GM18907 (cell line): ENCODE data around the gene NOC3L.
"Not testable (repeated sequence)": the region's sequence is repeated elsewhere in the genome, so short reads cannot be mapped to it uniquely, and the experiment has no call there.

Experiments
- ATAC-seq: cut with Tn5 transposase; IDR thresholded peaks from one replicate; pipeline ENCODE4 v1.9.1; 2021; ENCODE audit warnings: mild to moderate bottlenecking, moderate library complexity; ENCODE audit not compliant: unreplicated experiment

NOC3L gene, protein sequence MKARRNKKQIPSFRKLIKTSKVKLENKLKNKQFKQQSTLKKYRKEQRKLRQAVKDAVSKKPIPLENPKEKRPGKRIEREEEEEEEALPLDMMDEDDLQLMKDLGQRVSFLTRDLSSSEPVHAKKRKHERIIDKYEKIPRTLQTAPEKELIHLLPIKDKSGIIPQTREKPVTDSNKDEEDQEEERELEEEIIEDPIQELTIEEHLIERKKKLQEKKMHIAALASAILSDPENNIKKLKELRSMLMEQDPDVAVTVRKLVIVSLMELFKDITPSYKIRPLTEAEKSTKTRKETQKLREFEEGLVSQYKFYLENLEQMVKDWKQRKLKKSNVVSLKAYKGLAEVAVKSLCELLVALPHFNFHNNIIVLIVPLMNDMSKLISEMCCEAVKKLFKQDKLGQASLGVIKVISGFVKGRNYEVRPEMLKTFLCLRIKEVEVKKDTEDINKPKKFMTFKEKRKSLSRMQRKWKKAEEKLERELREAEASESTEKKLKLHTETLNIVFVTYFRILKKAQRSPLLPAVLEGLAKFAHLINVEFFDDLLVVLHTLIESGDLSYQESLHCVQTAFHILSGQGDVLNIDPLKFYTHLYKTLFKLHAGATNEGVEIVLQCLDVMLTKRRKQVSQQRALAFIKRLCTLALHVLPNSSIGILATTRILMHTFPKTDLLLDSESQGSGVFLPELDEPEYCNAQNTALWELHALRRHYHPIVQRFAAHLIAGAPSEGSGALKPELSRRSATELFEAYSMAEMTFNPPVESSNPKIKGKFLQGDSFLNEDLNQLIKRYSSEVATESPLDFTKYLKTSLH

GRCh38 chr10:94362360-94363250 is at the start of gene NOC3L:
Gene NOC3L, minus strand, starts transcription at chr10:94362939. Its CDS starts 101 bp downstream, at chr10:94362838.
- peak; percentile 99 for ATAC-seq

- ATAC-seq = no peak
These were observed 49.7 kb upstream of the NOC3L start for GRCh38 chr10:94412449-94412848.

DNA sequence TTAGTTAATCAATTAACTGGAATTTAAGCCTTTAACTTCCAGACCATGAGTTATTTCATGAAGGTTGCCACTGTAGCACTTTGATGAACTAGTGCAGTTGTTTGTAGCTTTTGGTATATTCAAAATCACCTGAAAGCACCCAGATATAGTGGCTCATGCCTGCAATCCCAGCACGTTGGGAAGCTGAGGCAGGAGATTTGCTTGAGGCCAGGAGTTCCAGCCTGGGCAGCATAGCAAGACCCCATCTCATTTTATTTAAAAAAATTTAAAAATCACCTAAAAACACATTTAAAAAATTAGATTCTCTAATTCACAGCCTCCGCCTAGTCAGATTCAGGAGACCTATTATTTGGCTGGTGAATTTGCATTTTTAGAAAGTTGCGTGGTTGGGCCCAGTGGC is 48.6 kb upstream of the NOC3L start:
- ATAC-seq = no peak

- ATAC-seq = no peak
These were observed 46.4 kb upstream of the NOC3L start for GRCh38 chr10:94409021-94409657.

GRCh38 chr10:94407668-94408067 is 44.9 kb upstream of the NOC3L start:
- ATAC-seq = no peak

DNA sequence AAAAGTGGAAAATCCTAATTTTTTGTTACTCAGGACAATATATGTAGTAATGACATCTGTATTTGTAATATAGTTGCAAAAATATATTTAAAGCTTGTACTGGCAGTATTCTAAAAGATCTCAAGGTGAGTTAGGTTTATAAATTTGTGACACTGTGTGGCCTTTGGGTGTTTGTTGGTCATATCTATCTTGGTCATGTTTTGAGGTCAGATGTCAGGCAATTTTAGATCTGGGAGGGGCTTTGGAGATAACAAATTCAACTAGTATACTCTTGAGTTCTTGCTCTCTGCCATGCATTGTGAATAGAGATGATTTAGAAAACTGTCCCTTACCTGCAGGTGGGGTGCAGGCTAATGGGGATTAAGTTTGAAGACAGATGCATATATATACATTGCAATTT is 42.7 kb upstream of the NOC3L start:
- ATAC-seq = no peak

GRCh38 chr10:94403380-94404213 is 40.9 kb upstream of the NOC3L start:
- peak; percentile 72 for ATAC-seq

DNA sequence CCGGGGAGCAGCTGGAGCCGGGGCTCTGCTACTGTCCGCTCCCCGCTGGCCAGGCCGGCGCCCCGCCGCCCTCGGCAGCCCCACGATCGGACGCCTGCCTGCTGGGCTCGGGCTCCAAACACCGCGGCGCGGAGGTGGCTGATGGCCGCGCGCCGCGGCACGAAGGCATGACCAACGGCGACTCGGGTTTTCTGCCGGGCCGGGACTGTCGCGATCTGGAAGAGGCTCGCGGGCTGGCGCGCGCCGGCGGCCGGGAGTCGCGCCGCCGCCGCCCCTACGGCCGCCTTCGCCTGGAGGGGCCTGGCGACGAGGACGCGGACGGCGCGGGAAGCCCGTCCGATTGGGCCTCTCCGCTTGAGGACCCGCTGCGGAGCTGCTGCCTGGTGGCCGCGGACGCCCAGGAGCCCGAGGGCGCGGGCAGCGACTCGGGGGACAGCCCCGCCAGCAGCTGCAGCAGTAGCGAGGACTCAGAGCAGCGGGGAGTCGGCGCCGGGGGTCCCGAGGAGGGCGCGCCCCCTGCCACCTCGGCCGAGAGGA is 40.2 kb upstream of the NOC3L start:
- ATAC-seq = peak; percentile 29

DNA sequence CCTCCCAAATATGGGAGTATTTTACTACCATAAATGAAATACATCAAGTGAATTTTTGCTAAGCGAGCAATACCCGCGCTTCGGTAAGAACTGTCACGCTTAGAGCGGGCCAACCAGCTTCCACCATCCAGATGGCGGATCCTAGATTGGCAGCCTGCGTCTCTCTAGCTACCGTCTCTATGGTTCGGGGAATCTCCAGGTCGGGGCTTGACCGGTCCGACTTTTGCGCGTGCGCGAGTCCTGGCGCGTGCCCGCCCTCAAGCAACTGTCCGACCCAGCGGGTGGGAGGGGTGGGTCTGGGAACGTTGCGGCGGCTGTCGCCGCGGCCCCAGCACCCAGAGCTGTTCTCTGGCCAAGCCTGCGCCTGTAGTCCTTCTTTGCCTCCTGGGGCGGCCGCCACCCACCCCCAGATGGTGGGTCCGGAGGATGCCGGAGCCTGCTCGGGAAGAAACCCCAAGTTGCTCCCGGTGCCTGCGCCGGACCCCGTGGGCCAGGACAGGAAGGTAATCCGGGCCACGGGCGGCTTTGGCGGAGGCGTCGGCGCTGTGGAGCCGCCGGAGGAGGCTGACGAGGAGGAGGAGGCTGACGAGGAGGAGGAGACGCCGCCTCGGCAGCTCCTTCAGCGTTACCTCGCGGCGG is 39.6 kb upstream of the NOC3L start, which contains the start of gene TBC1D12:
Gene TBC1D12 (plus strand): TSS at position 338 of the 639 bp plus-strand sequence. CDS start 73 bp downstream, at position 411.
- peak; percentile 80 for ATAC-seq

- no peak for ATAC-seq
These were observed 36.0 kb upstream of the NOC3L start for GRCh38 chr10:94398762-94399161.

GRCh38 chr10:94397549-94398370 is 35.0 kb upstream of the NOC3L start:
- ATAC-seq = no peak

- not testable (repeated sequence) for ATAC-seq
These were observed 29.4 kb upstream of the NOC3L start for GRCh38 chr10:94392117-94392516.

DNA sequence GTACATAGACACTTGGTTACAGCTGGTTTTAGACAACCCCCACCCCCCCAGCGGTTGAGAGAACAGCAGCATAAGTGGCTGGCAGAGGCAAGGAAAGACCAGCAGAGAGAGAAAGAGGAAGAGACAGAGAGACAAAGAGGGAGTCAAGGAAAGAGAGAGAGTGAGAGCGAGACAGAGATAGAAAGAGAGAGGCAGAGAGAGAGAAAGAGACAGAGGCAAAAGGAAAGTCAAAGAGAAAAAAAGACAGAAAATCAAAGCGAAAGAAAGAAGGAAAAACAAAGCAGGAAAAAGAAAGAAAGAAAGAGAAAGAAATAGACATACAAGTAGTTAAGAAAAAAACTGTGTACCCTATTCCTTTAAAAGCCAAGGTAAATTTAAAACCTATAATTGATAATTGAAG is 23.0 kb upstream of the NOC3L start:
- ATAC-seq = not testable (repeated sequence)

GRCh38 chr10:94383530-94383929 is 20.8 kb upstream of the NOC3L start:
- ATAC-seq = no peak

GRCh38 chr10:94376865-94377264 is 14.1 kb upstream of the NOC3L start:
- no peak for ATAC-seq

DNA sequence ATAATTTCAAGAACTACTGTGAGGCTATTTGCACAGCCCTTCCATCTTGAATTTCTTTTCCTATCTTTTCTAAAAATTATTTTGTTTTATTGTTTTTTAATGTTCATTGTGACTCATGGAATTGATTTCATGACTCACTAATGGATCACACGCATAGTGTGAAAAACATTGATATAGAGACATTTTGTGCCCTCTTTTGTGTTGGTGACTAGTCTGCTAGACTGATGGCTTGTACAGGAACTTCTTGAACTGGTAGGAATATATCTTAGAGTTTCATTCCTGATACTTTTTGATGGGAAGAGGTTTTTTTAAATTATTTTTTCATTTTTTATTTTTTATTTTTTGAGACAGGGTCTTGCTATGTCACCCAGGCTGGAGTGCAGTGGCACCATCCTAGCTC is 12.6 kb upstream of the NOC3L start:
- ATAC-seq = no peak

GRCh38 chr10:94370501-94370900 is 7.8 kb upstream of the NOC3L start:
- ATAC-seq = no peak

DNA sequence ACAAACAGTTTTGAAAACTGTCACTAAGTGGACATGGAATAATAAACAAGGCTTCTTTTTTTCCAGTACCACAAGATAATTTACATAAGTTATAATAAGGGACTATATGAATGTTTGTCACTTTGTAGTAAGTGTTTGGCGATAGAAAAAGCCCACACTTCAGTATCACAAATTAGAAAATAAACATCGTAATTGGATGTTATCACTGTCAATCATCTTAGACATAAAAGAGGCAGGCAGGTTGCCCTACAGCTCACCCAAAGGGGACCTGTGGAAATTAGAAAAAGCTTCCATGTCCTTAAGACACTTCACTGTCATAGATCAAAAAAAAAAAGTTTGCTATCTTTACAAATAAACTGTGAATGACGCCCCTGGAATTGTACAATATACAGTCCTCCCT is 3.6 kb upstream of the NOC3L start:
- no peak for ATAC-seq
